HUES48 (cell line): ENCODE results near the gene TNS3.

ENCODE experiments used
- H3K27ac ChIP-seq: one replicate; pipeline ENCODE4 v1.7.0; 2013; ENCODE audit warnings: low read depth, low read length, inconsistent platforms
- H3K27me3 ChIP-seq: 2 replicates; pipeline ENCODE4 v1.6.1; 2013; ENCODE audit warnings: mild to moderate bottlenecking, low read length; ENCODE audit not compliant: control insufficient read depth, insufficient read depth
- H3K36me3 ChIP-seq: 2 replicates; pipeline ENCODE4 v1.6.1; 2013; ENCODE audit warnings: low read length; ENCODE audit not compliant: control insufficient read depth, insufficient read depth
- H3K4me1 ChIP-seq: 2 replicates; pipeline ENCODE4 v1.6.1; 2013; ENCODE audit warnings: mild to moderate bottlenecking, low read length; ENCODE audit not compliant: control insufficient read depth, insufficient read depth
- H3K4me3 ChIP-seq: 2 replicates; pipeline ENCODE4 v1.5.1; 2013; ENCODE audit warnings: mild to moderate bottlenecking, low read depth, low read length
- H3K9ac ChIP-seq: 2 replicates; pipeline ENCODE4 v1.6.1; 2013; ENCODE audit warnings: mild to moderate bottlenecking, low read depth, low read length, moderate library complexity
- H3K9me3 ChIP-seq: 2 replicates; pipeline ENCODE4 v1.6.1; 2013; ENCODE audit warnings: low read length; ENCODE audit not compliant: control insufficient read depth, insufficient read depth

The TNS3 gene

GRCh38 chr7:47400001-47400400, 181.9 kb downstream of the TNS3 start:
- Histone ChIP-seq H3K9ac (no peak overlapping the region), H3K27me3 (no peaks in the 10 kb centered on the region), H3K9me3 (no peaks in the 10 kb centered on the region), H3K36me3 (peaks cover 26% of the 10 kb centered on the region), H3K4me3 (no peak overlapping the region), H3K4me1 (no peaks in the 10 kb centered on the region; the same call in 1 of the 2 replicates), H3K27ac (no peak overlapping the region)

GRCh38 chr7:47394751-47395252, 187.1 kb downstream of the TNS3 start:
- no peak overlapping the region for H3K27ac ChIP-seq
- no peak overlapping the region for H3K9ac ChIP-seq
- H3K4me3 ChIP-seq, result no peak overlapping the region
- no peaks in the 10 kb centered on the region for H3K27me3 ChIP-seq
- H3K36me3 ChIP-seq, result peaks cover 22% of the 10 kb centered on the region
- H3K4me1 ChIP-seq, result no peaks in the 10 kb centered on the region
- no peaks in the 10 kb centered on the region for H3K9me3 ChIP-seq

GRCh38 chr7:47394216-47394615, 187.7 kb downstream of the TNS3 start:
- Histone ChIP-seq H3K9ac (no peak overlapping the region), H3K4me1 (no peaks in the 10 kb centered on the region), H3K4me3 (no peak overlapping the region), H3K27me3 (no peaks in the 10 kb centered on the region), H3K27ac (no peak overlapping the region), H3K36me3 (peaks cover 22% of the 10 kb centered on the region), H3K9me3 (no peaks in the 10 kb centered on the region)

- Histone ChIP-seq H3K9me3 (no peaks in the 10 kb centered on the region), H3K36me3 (peaks cover 22% of the 10 kb centered on the region), H3K27me3 (no peaks in the 10 kb centered on the region), H3K4me1 (no peaks in the 10 kb centered on the region), H3K4me3 (no peak overlapping the region), H3K9ac (no peak overlapping the region), H3K27ac (no peak overlapping the region)
Measured at GRCh38 chr7:47393406-47393805, 188.5 kb downstream of the TNS3 start.

- Histone ChIP-seq H3K4me3 (no peak overlapping the region), H3K4me1 (no peaks in the 10 kb centered on the region), H3K9ac (no peak overlapping the region), H3K27me3 (no peaks in the 10 kb centered on the region), H3K27ac (no peak overlapping the region), H3K36me3 (peaks cover 22% of the 10 kb centered on the region), H3K9me3 (no peaks in the 10 kb centered on the region)
Measured at GRCh38 chr7:47392241-47392759, 189.6 kb downstream of the TNS3 start.

GRCh38 chr7:47391726-47392125, 190.2 kb downstream of the TNS3 start:
- no peak overlapping the region for H3K4me3 ChIP-seq
- no peaks in the 10 kb centered on the region for H3K9me3 ChIP-seq
- H3K9ac ChIP-seq, result no peak overlapping the region
- H3K27ac ChIP-seq, result no peak overlapping the region
- peaks cover 19% of the 10 kb centered on the region for H3K36me3 ChIP-seq
- H3K27me3 ChIP-seq, result no peaks in the 10 kb centered on the region
- no peaks in the 10 kb centered on the region for H3K4me1 ChIP-seq

- no peaks in the 10 kb centered on the region for H3K9me3 ChIP-seq
- no peak overlapping the region for H3K4me3 ChIP-seq
- peaks cover 11% of the 10 kb centered on the region for H3K36me3 ChIP-seq
- H3K27me3 ChIP-seq, result no peaks in the 10 kb centered on the region
- no peak overlapping the region for H3K27ac ChIP-seq
- no peak overlapping the region for H3K9ac ChIP-seq
- no peaks in the 10 kb centered on the region for H3K4me1 ChIP-seq
Measured at GRCh38 chr7:47390914-47391313, 191.0 kb downstream of the TNS3 start.

GRCh38 chr7:47389923-47390630, 191.8 kb downstream of the TNS3 start:
- Histone ChIP-seq H3K27me3 (no peaks in the 10 kb centered on the region), H3K4me1 (no peaks in the 10 kb centered on the region), H3K4me3 (no peak overlapping the region), H3K9me3 (no peaks in the 10 kb centered on the region), H3K36me3 (peaks cover 2% of the 10 kb centered on the region; the same call in 1 of the 2 replicates), H3K9ac (no peak overlapping the region), H3K27ac (no peak overlapping the region)

- Histone ChIP-seq H3K36me3 (no peaks in the 10 kb centered on the region; the same call in 1 of the 2 replicates), H3K4me1 (no peaks in the 10 kb centered on the region), H3K27me3 (no peaks in the 10 kb centered on the region), H3K4me3 (no peak overlapping the region), H3K9me3 (no peaks in the 10 kb centered on the region), H3K27ac (no peak overlapping the region), H3K9ac (no peak overlapping the region)
Measured at GRCh38 chr7:47389171-47389922, 192.6 kb downstream of the TNS3 start.

GRCh38 chr7:47387506-47387905, 194.4 kb downstream of the TNS3 start:
- H3K27me3 ChIP-seq, result no peaks in the 10 kb centered on the region
- no peaks in the 10 kb centered on the region for H3K9me3 ChIP-seq
- H3K36me3 ChIP-seq, result no peaks in the 10 kb centered on the region; the same call in 1 of the 2 replicates
- no peaks in the 10 kb centered on the region for H3K4me1 ChIP-seq
- no peak overlapping the region for H3K9ac ChIP-seq
- H3K27ac ChIP-seq, result no peak overlapping the region
- no peak overlapping the region for H3K4me3 ChIP-seq

GRCh38 chr7:47386273-47386835, 195.6 kb downstream of the TNS3 start:
- H3K9me3 ChIP-seq, result no peaks in the 10 kb centered on the region
- H3K4me3 ChIP-seq, result no peak overlapping the region
- H3K27ac ChIP-seq, result no peak overlapping the region
- no peaks in the 10 kb centered on the region for H3K27me3 ChIP-seq
- H3K4me1 ChIP-seq, result peaks cover 1% of the 10 kb centered on the region
- H3K36me3 ChIP-seq, result no peaks in the 10 kb centered on the region; the same call in 1 of the 2 replicates
- no peak overlapping the region for H3K9ac ChIP-seq
